ENCODE results near the gene DUOX2.
"Not testable (repeated sequence)": the region's sequence is repeated elsewhere in the genome, so short reads cannot be mapped to it uniquely, and the experiment has no call there.

DUOX2 gene

DNA sequence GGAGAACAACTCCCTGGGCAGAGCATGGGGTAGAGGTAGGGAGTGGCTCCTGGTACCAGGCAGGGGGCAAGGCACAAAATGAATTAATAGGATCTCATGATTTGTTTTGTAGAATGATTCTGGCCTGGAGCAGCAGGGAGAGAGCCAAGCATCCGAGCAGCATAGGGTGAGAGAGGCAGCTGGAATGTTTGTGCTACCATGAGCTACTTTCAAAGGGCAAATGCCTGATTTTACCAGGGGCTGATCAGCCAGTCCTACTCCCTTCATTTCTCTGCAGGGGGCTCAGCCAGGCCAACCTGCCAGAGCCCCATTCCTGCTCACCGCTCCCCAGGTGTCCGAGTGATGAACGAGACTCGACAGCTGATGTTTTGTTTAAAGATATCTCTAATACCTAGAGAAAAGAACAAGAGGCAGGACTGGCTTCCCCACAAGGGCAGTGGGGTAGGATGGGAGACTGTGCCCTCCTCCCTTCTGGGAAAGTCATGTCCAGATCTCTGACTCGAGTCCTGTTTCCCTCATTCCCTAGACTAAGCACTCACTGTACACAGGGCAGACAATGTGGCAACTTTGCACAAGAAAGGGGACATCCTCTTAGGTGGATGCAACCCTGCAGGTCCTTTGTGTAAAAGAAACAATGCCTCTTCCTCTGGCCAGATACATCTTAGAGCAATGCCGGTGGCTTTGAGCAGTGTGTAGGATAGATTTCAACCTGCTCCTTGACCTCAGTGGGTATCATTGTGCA lies 12.9 kb downstream of the DUOX2 start:
- no peak for DNase-seq (ENCODE audit: low read depth)

GRCh38 chr15:45099549-45100165 lies 14.3 kb downstream of the DUOX2 start:
- DNase-seq (ENCODE audit: low read depth): no peak

DNA sequence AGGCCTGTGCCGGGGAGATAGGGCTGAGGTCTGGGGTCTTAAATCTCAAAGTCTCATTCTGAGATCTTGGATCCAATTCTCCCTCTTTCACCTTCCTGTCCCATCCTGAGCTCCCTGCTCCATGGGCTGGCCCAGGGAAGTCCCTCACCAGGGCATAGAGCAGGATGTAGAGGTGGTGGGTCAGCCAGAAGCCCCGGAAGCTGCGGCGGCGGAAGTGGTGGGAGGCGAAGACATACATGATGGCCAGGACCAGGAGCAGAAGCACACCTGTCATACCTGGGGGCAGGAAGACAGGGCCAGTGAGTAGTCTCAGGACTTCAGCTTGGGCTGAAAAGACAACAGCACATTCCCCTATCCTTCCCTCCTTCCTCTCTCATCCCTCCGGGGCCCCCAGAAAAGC lies 16.5 kb downstream of the DUOX2 start:
- DNase-seq (ENCODE audit: low read depth): no peak

- no peak for DNase-seq (ENCODE audit: low read depth)
Measured at GRCh38 chr15:45095661-45096060, 18.3 kb downstream of the DUOX2 start.

DNA sequence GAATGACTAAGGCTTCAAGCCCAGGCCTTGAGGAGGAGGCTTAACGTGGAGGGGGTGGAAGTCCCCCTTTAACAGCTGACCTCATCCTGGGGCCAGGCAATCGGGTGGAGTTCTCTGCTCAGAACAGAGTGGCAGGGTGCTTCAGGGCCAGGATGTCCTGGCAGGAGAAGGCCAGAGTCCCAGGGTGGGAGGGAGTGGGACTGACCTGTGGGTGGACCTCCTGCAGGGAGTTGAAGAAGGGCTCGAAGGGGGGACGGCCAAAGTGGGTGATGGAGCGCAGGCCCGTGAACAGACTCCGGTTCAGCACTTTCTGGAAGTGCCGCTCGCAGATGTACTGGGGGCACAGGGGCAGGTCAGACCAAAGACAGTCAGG lies 19.6 kb downstream of the DUOX2 start:
- no peak for DNase-seq (ENCODE audit: low read depth)

GRCh38 chr15:45093622-45094357 lies 20.2 kb downstream of the DUOX2 start:
- no peak for DNase-seq (ENCODE audit: low read depth)

DNA sequence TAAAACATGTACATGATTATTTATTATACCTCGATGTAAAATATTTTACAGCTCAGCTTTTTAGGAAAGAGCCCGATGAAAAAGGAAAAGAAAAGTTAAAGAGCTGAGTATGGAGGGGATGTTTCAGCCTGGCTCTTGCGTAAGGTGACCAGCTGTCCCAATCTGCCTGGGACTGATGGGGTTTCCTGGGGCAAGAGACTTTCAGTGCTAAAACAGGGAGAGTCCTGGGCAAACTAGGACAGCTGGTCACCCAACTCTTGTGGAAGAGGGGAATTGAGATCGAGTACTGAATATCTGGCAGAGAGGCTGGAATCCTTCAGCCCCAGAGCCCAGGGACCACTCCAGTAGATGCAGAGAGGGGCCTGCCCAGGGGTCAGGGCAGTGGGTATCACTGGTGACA lies 21.0 kb downstream of the DUOX2 start:
- no peak for DNase-seq (ENCODE audit: low read depth)

- no peak for DNase-seq (ENCODE audit: low read depth)
Measured at GRCh38 chr15:45091576-45091975, 22.4 kb downstream of the DUOX2 start.

DNA sequence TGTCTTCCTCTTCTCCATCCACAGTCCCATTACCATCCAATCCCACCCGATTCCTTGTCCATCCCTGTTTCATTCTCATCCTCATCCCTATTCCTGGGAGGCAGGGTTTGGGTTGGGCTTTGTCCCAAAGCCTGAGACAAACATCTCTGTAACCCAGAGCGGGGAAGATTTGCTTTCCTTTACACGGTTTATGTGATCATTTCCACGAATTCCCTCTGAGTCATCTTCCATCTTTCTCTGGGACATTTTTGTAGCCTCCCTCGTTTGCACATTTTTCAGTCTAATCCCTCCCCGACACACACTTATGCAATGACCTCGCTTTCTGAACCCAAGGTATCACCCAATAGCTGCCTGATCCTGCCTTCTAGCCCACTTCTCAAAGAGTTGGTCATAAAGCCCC lies 22.8 kb downstream of the DUOX2 start:
- peak; percentile 39 for DNase-seq (ENCODE audit: low read depth)

DNA sequence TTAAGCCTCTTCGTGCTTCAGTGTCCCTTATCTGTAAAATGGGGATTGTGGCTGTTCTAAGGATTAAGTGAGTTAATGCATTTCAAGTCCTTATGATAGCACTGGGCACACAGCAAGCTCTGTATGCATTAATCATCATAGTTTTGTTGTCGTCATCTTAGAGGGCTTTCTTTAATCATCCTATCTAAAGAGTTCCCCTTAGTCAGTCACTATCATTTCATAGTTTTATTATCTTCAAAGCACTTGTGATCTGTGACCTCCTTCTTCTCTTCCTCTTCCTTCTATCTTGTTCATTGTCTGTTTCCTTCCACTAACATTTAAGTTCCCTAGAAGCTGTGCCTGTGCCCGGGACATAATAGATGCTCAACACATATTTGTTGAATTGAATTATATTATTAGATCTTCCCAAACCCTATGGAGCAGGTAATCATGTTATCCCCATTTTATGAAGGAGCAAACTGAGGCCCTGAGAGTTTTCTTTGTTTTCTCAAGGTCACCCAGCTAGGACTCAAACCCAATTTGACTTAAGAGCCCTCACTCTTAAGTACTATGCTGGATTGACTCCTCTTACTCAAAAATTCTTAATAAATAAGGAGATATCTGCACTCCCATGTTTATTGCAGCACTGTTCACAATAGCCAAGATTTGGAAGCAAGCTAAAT lies 24.1 kb downstream of the DUOX2 start:
- no peak for DNase-seq (ENCODE audit: low read depth)

- no peak for DNase-seq (ENCODE audit: low read depth)
Measured at GRCh38 chr15:45088801-45089711, 24.9 kb downstream of the DUOX2 start.

DNA sequence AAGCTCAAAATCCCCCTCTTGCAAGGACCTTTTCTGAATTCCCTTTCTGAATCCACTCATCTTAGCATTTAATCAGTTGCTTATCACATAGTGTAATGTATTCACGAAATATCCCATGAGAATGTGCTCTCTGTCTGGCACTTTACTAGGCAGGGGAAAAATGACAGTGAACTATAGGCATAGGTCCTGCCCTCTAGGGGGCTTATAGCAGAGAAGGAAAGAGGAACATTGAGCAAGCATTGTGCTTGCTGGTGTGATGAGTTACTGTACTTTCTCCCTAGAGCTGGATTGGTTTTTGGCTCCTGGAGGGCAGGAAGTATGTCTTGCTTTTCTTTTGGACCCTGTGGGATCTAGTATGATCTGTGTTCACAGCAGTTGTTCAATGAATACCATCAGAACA lies 26.5 kb downstream of the DUOX2 start:
- DNase-seq (ENCODE audit: low read depth): no peak

GRCh38 chr15:45084163-45084562 lies 29.8 kb downstream of the DUOX2 start:
- DNase-seq (ENCODE audit: low read depth): no peak

DNA sequence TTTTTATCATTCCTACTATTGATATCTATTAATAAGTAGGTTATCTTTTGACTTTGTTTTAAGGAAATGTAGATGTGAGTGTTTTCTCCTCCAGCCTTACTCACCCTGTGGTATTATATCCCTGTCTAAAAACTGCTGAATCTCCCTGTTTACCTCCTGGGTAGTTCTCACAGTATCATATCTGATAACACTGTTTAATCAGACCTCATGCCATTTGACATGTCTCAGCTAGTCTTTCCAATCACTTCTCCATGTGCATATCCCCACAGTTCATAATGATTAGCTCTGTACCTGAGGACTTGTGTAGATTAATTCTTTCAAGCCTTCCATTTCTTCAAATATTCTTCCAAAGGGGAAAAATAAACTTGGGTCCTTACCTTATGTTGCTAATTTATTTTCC lies 30.7 kb downstream of the DUOX2 start:
- DNase-seq (ENCODE audit: low read depth): no peak

DNA sequence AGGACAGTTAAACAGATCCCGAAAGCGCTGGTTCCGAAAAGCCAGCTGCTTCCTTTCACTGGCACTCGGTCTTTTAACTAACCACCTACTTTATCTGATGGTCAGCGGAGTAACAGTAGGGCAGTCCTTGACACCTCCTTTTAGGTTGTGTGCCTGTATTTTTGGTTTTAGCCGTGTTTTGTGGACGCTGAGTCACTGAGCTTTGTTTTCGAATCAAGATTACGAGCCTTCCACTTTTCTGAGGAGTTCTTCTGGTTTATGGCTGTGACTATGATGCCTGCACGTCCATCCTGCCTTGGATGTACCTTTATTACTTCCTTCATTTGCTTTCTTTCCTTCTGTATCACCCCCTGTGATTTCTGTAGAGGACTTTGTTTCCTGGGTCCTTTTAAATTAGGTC lies 31.6 kb downstream of the DUOX2 start:
- not testable (repeated sequence) for DNase-seq (ENCODE audit: low read depth)

- not testable (repeated sequence) for DNase-seq (ENCODE audit: low read depth)
Measured at GRCh38 chr15:45080593-45080992, 33.4 kb downstream of the DUOX2 start.

DNA sequence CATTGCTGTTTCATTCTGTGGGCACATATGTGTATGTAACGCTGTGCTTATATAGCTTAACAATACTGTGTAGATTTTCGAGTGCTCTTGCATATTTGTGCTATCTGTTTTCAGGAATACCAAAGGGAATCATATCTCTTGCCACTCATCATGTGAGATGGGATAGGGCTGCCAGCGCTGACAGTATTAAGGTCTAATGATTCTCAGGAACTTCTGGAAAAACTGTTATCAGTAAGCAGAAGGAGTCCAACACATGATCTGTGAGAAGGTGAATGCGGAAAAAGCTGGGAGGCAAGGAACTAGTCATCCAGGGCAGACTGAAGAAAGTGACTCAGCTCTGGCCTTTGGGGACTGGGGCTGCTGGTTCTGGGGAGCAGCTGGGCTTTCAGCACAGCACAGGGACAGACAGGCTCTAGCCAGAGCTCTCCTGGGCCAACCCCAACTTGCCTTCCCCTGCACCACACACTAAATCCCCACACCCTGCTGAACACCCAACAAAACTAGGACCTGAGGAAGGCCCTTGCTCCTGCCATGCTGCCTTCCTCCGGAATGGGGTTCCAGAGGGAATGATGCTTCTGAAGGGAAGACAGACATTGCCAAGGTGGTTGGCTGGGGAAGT lies 34.2 kb downstream of the DUOX2 start:
- not testable (repeated sequence) for DNase-seq (ENCODE audit: low read depth)

- not testable (repeated sequence) for DNase-seq (ENCODE audit: low read depth)
Measured at GRCh38 chr15:45079201-45079600, 34.8 kb downstream of the DUOX2 start.

GRCh38 chr15:45077391-45077790 lies 36.6 kb downstream of the DUOX2 start:
- not testable (repeated sequence) for DNase-seq (ENCODE audit: low read depth)

- DNase-seq (ENCODE audit: low read depth): not testable (repeated sequence)
Measured at GRCh38 chr15:45075440-45076320, 38.3 kb downstream of the DUOX2 start.
